Suprapubic skin (tissue), 3 donors: Measurements from ENCODE around the gene CRIP2.

Experiments used
- CTCF ChIP-seq, 2 donors: fragments of 200-600 bp in 1 of 2; fragments of 450-650 bp in 1 of 2; sonication (generic) in 1 of 2; IDR thresholded peaks; one replicate each; pipeline ENCODE4 v1.5.1; 2016 to 2019; ENCODE audit warnings: antibody characterized with exemption in 2 of 2, mild to moderate bottlenecking in 1 of 2, moderate library complexity in 1 of 2
- POLR2A ChIP-seq, 2 donors: fragments of 450-650 bp; IDR thresholded peaks; one replicate each; pipeline ENCODE4 v1.6.1; 2017; ENCODE audit warnings: antibody characterized with exemption in 2 of 2, mild to moderate bottlenecking in 2 of 2, moderate library complexity in 2 of 2

- no peak for TF ChIP-seq POLR2A (IDR thresholded peaks at IDR 0.05)
- no peak for TF ChIP-seq CTCF (IDR thresholded peaks at IDR 0.05)
These were observed 21.7 kb upstream of the CRIP2 start for GRCh38 chr14:105452963-105453362.
